Activated CD4-positive, CD25-positive, alpha-beta regulatory T cell (primary cell): ENCODE measurements around the gene MYLK4.

Experiments
- DNase-seq, 4 experiments: peaks; one replicate each; lab custom pipeline; 2025; lab: John Stamatoyannopoulos, UW

The MYLK4 gene

DNA sequence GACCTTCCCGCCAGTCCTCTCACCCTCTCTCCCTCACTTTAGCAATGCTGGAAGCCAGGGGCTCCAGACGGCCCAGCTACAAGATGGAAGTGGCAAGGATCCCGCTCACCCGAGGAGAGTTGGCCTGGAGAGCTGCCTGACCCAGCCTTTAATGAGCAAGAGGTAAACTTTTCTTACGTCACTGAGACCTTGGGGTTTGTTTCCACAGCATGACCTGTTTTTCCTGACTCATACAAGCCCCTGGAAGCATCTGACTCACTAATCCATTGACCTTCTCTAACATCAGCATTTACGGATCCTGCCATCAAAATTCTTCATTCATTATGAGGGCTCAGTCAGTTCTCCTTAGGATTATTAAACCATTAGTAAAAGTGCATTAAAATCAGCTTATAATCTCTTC, 120.4 kb downstream of the MYLK4 start:
- no peak for DNase-seq

DNA sequence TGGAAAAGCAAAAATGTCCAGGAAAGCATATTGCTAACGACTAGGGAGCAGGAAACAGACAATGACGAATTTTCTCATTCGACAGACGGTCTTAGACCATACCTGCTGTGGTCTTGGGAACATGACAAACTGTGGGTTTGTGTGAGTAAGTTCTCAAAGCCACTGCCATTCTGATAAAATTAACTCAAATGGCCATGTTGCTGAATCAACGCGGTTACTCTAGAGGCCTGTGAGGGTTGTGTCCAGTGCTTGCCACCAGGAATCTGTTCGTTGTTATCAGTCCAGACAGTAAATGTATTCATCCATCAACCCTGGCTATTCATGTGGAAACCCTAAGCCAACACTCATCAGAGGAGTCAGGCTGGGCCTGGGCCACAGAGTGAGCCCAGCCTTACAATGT, 124.3 kb downstream of the MYLK4 start:
- DNase-seq, result no peak

DNA sequence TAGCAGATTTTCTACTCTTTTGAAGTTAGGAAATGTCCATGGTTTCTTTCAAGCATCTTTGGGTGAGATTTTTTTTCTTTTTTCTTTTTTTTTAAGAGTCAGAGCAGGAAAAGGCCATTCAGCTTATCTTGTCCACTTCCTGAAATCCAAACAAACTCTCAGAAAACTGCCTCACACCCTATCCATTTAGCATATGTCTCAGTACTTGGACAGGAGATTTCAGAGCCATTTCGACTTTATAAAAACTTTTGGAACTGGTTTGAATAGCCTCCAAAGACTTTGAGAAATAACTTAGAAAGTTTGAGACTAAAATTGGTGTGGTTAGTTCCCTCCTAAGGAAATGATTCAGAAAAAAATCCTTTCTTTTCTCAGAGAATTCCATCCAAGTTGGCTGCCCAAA, 125.1 kb downstream of the MYLK4 start:
- no peak for DNase-seq

DNA sequence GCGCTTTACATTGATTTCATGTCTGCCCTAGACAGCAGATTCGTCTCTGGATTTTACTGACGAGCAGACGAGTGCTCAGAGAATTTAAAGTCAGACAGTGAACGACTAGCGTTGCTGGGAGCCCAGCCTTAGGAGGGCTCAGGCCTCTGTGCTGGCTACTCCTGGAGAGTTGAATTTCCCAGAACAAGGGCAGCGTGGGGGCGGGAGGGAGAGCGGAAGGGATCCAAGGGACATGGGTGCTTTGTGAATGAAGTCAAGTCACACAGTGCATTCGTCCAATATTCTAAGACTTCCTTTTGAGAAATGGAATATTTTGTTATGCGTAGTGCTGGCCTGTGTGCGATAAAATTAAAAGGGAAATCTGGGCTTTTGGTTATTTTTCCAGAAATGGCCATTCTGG, 126.5 kb downstream of the MYLK4 start:
- DNase-seq, result no peak

DNA sequence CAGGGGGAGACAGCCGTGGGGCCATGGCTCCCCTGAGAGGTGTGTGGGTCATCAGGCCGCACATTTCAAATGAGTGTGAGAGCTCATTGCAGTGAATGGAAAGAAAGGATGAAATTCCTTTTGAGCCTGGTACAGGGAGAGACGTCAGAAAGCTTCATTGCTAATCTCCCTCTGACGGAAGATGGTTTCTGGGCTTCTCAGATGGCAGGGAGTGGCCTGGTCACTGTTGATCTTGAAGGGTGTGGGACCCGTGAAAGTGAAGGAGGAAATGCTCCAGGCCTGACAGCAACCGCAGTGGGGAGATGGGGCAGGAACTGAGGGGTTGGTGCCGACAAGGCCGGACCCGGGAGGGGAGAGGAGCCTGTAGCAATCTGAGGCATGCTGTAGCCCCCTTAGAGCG, 127.4 kb downstream of the MYLK4 start:
- DNase-seq, result no peak

DNA sequence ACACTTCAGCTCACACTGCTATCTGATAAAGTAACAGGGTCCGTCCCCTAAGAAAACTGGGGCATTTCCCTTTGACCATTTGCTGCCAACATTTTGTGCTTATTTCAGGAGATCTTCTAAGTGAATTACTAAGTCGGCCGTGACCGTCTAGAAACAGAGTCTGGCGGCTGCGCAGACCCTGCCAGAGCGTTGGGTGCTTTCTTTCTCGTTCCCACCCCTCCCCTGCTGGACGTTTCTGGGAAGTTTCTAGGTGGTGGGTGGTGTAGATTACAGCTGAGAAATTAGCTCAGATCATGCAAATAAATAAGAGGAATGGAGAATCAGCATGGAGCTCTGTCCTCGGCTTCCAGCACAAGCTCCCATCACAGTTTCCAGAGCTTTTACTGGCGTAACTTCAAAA, 128.1 kb downstream of the MYLK4 start:
- DNase-seq, result no peak

DNA sequence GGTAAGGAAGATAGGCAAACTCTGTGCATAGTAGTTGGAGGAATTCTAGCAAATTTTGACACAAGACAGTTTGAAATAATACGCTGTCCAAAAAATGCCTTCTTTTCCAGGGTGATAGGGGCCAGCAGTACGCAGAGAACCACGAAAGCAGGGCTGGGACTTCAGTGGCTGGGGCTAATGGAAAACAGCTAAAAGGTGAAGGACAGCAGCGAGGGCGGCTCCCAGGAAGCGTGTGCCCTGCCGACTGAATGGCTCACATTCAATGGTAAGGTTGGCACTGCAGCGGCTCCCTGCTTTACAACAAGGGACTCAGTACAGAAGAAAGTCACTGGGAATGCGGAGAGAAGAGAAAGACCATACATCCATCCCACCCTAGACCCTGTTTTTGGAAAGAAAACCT, 131.1 kb downstream of the MYLK4 start:
- no peak for DNase-seq

DNA sequence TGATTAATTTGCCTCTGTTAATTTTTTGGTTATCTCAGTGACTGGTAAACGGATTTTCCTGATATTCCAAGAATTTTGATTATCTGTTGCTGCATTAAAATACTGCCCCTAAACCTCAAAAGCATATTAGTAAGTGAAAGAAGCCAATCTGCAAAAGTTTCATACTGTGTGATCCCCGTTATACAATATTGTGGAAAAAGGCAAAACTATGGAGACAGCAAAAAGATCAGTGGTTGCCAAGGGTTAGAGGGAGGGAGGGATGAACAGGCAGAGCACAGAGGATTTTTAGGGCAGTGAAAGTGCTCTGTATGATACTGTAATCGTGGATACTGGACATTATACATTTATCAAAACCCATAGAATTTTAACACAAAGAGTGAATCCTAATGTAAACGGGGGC, 133.0 kb downstream of the MYLK4 start:
- no peak for DNase-seq

DNA sequence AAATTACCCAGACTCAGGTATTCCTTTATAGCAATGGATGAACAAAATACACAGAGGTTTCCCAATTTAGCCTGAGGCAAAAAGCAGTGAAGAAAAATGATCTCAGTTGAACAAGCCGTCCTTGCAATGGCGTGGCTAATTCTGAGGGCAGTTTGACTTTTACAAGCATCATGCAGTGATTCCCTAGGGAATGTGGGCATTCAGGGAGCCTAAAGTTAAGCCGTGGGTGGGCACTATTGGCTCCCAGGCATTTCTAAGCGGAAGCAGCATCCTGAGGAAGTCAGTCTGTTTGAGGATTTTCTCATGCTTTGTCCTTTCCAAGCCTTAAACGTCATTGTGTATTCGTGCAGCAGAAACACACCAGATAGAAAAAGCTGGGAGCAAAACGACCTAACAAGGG, 133.9 kb downstream of the MYLK4 start:
- no peak for DNase-seq

DNA sequence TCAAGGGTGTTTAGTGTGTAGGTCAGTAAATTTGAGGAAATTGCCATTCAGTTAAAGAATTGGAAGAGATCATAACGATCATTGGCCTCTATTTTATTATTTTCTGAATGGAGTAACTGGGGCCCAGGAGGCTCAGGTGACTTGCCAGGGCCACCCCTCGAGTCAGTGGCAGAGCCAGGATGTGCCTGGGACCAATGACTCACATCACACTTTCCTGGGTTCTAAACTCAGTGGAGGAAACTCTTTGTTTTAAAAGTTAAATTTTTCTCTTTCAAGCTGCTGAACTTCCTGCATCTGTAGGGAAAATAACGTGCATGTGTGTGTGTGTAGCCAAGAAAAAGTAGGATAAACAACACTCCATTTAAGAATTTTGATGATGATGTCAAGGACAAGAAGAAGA, 135.5 kb downstream of the MYLK4 start:
- DNase-seq, result no peak

DNA sequence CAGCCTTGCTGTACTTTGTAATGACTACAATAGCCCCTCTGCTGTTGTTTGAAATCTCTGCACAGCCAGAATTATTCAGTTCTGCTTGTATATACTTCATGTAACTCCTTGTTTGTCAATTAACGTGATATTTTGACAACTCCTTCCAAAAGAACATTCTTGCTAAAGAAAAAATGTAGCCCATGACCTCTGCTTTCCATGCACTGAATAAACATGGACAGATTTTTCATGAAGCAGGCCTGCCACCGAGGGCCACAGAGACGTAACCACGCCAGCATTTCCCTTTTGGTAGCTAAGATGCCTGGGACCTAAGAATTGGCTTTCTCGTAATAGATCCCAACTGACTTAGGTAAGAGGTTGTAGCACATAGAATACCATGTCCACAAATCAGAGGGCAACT, 135.9 kb downstream of the MYLK4 start:
- no peak for DNase-seq

DNA sequence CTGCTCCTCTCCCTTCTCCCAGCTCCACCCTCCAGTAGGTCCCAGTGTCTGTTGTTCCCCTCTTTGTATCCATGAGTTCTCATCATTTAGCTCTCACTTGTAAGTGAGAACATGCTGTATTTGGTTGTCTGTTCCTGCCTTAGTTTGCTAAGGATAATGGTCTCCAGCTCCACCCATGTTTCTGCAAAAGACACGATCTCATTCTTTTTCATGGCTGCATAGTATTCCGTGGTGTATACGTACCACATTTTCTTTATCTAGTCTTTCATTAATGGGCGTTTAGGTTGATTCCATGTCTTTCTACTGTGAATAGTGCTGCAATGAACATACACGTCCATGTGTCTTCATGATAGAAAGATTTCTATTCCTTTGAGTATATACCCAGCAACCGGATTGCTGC, 136.6 kb downstream of the MYLK4 start:
- DNase-seq, result no peak
